Small intestine (tissue), 7 donors: ENCODE results near the gene COL6A1. TPM values are rescaled to one million over a fixed set of nuclear protein-coding genes. Genes with fewer than 3 reads are reported as not detected.
"Not testable (repeated sequence)": the region's sequence is repeated elsewhere in the genome, so short reads cannot be mapped to it uniquely, and the experiment has no call there.

Experiments
- DNase-seq, 2 donors: peaks; one replicate each; pipeline versions ENCODE4 v3.0.0 to v3.0.0-alpha.2; 2013
- FAIRE-seq: peaks from 2 replicates; lab custom pipeline; 2012; peaks lifted over from hg19 to GRCh38; lab: Jason Lieb, UNC
- H3K27ac ChIP-seq, 3 donors: one replicate each; pipeline ENCODE4 v1.5.1; 2013; ENCODE audit warnings: low read length in 2 of 3, mild to moderate bottlenecking in 2 of 3, control low read depth in 1 of 3, inconsistent platforms in 1 of 3, low read depth in 1 of 3, moderate library complexity in 1 of 3
- H3K27me3 ChIP-seq, 3 donors: one replicate each; pipeline ENCODE4 v1.6.1; 2013; ENCODE audit warnings: low read length in 3 of 3, inconsistent platforms in 1 of 3; ENCODE audit not compliant: control insufficient read depth in 3 of 3, insufficient read depth in 3 of 3
- H3K36me3 ChIP-seq, 3 donors: one replicate each; pipeline ENCODE4 v1.6.1; 2013; ENCODE audit warnings: low read length in 3 of 3, inconsistent platforms in 1 of 3, low read depth in 1 of 3, mild to moderate bottlenecking in 1 of 3, moderate library complexity in 1 of 3; ENCODE audit not compliant: control insufficient read depth in 3 of 3, insufficient read depth in 2 of 3
- H3K4me1 ChIP-seq, 3 donors: one replicate each; pipeline ENCODE4 v1.6.1; 2013; ENCODE audit warnings: low read length in 2 of 3, inconsistent platforms in 1 of 3, low read depth in 1 of 3, mild to moderate bottlenecking in 1 of 3, moderate library complexity in 1 of 3; ENCODE audit not compliant: control insufficient read depth in 3 of 3, insufficient read depth in 2 of 3
- H3K4me3 ChIP-seq, 3 donors: one replicate each; pipeline ENCODE4 v1.5.1; 2013; ENCODE audit warnings: low read length in 3 of 3, control low read depth in 1 of 3, inconsistent platforms in 1 of 3, low read depth in 1 of 3, mild to moderate bottlenecking in 1 of 3, moderate library complexity in 1 of 3
- H3K9me3 ChIP-seq, 2 donors: one replicate each; pipeline ENCODE4 v1.6.1; 2013; ENCODE audit warnings: low read depth in 1 of 2, low read length in 1 of 2; ENCODE audit not compliant: control insufficient read depth in 2 of 2, insufficient read depth in 1 of 2
- WGBS, 3 donors: extraction: QIAGEN DNeasy Blood & Tissue Kit; methylation state at CpG; one replicate each; pipeline ENCODE4 v1.1.7; 2013; 5-methylcytosine and 5-hydroxymethylcytosine counted together
- polyA plus RNA-seq, 4 donors: library from polyadenylated mRNA; stranded (reverse) in 3 of 4; unstranded in 1 of 4; fragments of 200-250 nt in 3 of 4; fragments of 120-200 nt in 1 of 4; gene quantifications; one replicate each; pipeline versions ENCODE4 v1.2.1 to v1.2.3, GENCODE V29; 2013
- donor health status: healthy with polysubstance abuse.
- donor health status: control.
- donor health status: control.
- donor health status: Bipolar disorder and iron deficiency.
- donor health status: healthy.

COL6A1 gene
- polyA plus RNA-seq, 4 donors, result 6.0 to 475 (median 47.7) TPM

DNA sequence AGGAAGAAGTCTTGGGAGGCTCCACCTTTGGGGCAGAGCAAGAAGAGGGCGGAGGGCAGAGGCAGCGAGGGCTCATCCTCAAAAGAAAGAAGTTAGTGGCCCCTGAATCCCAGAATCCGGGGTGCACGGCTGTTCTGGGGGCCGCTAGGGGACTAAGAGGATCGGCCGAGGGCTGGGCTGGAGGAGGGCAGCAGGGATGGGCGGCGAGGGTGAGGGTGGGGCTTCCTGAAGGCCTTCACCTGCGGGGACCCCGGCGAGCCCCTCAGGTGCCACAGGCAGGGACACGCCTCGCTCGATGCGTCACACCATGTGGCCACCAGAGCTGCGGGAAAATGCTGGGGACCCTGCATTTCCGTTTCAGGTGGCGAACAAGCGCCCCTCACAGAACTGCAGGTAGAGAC, 23.9 kb downstream of the COL6A1 start:
- Histone ChIP-seq H3K9me3 (peaks cover 0 to 10% of the 10 kb centered on the region in 2 donors), H3K27ac (no peak overlapping the region), H3K4me3 (no peak overlapping the region), H3K4me1 (no peaks in the 10 kb centered on the region), H3K27me3 (no peaks in the 10 kb centered on the region), H3K36me3 (peaks cover 0 to 38% (median 0%) of the 10 kb centered on the region in 3 donors)
- no peak for DNase-seq
- FAIRE-seq, result no peak
- 92 to 94% (median 93%) methylated on average over 19 to 20 of the region's 20 CpGs for WGBS, 3 donors

DNA sequence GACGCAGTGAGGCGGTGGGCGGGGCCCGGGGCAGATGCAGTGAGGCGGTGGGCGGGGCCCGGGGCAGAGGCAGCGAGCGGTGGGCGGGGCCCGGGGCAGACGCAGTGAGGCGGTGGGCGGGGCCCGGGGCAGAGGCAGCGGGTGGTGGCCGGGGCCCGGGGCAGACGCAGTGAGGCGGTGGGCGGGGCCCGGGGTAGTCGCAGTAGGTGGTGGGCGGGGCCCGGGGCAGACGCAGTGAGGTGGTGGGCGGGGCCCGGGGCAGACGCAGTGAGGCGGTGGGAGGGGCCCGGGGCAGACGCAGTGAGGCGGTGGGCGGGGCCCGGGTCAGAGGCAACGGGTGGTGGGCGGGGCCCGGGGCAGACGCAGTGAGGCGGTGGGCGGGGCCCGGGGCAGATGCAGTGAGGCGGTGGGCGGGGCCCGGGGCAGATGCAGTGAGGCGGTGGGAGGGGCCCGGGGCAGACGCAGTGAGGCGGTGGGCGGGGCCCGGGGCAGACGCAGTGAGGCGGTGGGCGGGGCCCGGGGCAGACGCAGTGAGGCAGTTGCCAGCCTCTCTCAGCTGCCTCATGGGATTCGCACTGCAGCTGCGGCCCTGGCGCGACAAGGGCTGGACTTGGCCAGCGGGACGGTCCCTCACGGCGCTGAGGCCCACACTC, 24.4 kb downstream of the COL6A1 start:
- DNase-seq, H3K4me3 ChIP-seq, H3K27me3 ChIP-seq, H3K4me1 ChIP-seq, H3K27ac ChIP-seq, FAIRE-seq: not testable (repeated sequence)
- H3K9me3 ChIP-seq, result peaks cover 0 to 10% of the 10 kb centered on the region in 2 donors
- 90 to 92% (median 91%) methylated on average over 19 to 62 of the region's 64 CpGs for WGBS, 3 donors
- H3K36me3 ChIP-seq, result peaks cover 0 to 33% (median 0%) of the 10 kb centered on the region in 3 donors

DNA sequence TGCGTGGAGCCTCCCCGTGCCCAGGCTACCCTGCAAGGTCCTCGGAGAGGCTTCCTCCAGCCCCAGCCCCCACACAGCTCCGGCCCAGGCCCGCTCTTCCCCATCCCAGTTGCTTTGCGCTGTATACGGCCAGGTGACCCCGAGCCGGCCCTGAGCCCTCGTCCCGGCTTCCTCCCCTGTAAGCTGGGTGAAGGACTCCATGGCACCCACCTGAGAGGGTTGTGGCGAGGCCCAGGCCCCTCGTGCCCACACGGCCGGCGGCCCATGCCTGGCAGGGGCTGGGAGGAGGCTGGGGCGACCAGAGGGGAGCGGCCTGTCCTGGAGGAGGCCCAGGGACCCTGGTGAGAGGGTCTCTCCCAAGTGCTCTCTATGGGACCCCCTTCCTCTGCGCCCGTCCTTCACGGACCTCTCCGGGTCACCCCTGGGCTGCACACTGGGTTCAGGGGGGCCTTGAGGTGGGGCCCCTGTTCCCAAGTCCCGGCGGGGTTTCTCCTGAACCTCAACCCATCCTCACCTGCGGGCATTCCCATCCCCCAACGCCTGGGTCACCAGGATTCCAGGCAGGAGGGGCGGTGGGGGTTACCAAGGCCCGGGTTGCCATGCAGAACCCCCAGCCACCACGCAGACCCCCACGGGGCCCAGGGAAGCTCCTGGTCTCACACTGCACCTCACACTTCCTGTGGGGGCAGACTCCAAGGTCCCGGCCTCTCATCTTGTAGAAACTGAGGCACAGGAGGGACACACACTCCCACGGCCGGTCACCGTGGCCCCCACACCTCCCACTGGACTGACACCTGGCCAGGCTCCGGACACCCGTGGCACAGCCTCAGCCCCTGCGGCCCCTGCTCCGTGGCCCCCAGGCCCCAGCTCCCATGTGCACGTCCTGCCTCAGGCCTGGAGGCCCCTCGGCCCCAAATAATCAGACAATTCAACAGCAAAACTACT, 25.2 kb downstream of the COL6A1 start:
- DNase-seq (no peak), FAIRE-seq (no peak)
- Histone ChIP-seq H3K4me1 (no peaks in the 10 kb centered on the region), H3K36me3 (peaks cover 0 to 25% (median 0%) of the 10 kb centered on the region in 3 donors), H3K9me3 (peaks cover 0 to 10% of the 10 kb centered on the region in 2 donors), H3K27me3 (no peaks in the 10 kb centered on the region), H3K27ac (no peak overlapping the region), H3K4me3 (no peak overlapping the region)
- 93% methylated on average over 34 to 40 of the region's 40 CpGs for WGBS, 3 donors

DNA sequence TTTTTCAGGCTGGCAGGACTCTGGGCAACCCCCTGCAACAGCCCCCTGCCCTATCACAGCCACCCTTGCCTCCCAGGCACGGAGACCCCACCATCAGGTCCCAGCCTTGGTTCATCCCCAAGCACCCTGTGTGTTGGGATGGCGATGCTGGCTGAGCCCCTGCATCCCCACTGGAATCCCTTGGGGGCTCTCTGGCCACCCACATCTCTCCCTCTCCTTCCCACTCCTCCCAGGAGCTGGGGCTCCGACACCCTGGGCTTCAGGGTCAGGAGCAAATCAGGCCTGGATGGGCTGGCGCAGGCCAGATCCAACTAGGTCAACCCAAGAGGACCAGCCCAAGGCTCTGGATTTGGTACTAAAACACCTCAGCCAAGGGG, 25.9 kb downstream of the COL6A1 start:
- no peak overlapping the region for H3K4me3 ChIP-seq
- DNase-seq (no peak), FAIRE-seq (no peak)
- peaks cover 0 to 19% (median 0%) of the 10 kb centered on the region in 3 donors for H3K36me3 ChIP-seq
- peaks cover 0 to 10% of the 10 kb centered on the region in 2 donors for H3K9me3 ChIP-seq
- H3K27me3 ChIP-seq, result no peaks in the 10 kb centered on the region
- 54 to 75% (median 72%) methylated on average over 4 of the region's 4 CpGs for WGBS, 3 donors
- H3K27ac ChIP-seq, result no peak overlapping the region
- H3K4me1 ChIP-seq, result no peaks in the 10 kb centered on the region

DNA sequence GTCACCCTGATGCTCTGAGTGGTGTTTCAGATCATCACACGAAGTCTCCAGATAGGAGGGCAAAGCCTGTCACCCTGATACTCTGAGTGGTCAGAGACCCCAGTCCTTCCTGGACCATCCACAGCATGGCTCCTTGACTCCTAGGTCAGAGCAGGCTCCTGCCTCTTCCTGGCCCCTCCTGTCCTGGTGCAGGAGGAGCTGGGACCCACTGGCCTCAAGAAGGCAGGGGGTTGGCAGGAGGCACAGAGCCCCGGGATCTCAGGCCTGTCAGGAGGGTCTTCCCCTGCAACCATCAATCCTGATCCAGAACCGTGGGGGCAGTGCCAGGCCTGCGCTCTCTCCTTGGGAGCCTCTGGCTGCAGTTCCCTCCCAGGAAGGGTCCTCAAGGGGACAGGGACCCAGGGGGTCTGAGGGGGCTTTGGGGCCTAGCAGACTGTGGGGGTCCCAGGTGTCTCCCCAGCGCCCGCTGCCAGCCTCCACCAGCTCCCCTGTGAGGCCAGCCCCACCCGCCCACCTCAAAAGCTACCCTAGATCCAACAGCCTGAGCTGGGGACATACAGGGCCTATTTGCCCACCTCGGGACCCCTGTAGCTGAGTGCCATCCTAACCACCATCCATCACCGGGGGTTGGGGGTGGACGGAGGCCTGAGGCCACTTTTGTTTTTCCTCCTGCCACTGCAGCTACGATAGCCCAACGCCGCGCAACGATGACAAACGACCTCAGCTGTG, 27.5 kb downstream of the COL6A1 start:
- DNase-seq, result no peak

DNA sequence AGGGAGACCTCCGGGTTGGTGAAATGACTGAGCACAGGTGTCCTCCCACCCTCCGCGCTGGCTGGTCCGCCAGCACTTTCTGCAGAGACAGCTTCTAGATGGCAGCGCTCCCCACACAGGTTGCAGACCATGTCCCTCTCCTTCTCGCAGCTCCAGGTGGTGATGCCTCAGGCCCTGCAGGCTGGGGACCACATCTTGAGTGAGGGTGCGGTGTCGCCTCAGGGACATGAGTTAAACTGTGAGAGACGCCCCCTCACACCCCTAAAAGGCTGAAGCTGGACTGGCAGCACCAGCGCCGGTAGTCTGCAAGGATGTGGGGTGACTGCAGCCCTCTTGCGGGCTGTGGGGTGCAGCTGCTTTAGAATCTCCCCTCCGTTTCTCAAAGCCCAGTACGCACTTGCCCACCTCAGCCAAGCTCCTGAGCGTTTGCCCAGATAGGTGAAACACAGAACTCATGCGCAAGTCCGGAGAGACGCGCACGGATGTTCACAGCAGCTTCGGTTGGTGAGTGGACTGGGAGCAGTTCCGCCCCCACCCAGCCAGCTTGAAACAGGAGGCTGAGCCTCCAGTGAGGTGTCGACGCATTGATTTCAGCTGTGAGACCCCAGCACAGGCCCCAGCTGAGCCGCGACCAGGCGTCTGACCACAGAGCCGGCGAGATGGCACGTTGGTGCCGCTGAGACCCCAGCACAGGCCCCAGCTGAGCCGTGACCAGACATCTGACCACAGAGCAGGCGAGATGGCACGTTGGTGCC, 28.6 kb downstream of the COL6A1 start:
- DNase-seq, result no peak
- WGBS, 3 donors, result 88 to 89% (median 89%) methylated on average over 31 to 34 of the region's 34 CpGs
- no peaks in the 10 kb centered on the region for H3K36me3 ChIP-seq
- no peak for FAIRE-seq
- no peaks in the 10 kb centered on the region for H3K4me1 ChIP-seq
- no peaks in the 10 kb centered on the region for H3K27me3 ChIP-seq
- no peak overlapping the region for H3K4me3 ChIP-seq
- H3K27ac ChIP-seq, result no peak overlapping the region
- peaks cover 0 to 10% of the 10 kb centered on the region in 2 donors for H3K9me3 ChIP-seq

More for the DNA sequence above, 27.5 kb downstream of the COL6A1 start:
- no peaks in the 10 kb centered on the region for H3K27me3 ChIP-seq
- FAIRE-seq, result no peak
- no peak overlapping the region for H3K27ac ChIP-seq
- H3K4me1 ChIP-seq, result no peaks in the 10 kb centered on the region
- peaks cover 0 to 10% of the 10 kb centered on the region in 2 donors for H3K9me3 ChIP-seq
- H3K4me3 ChIP-seq, result no peak overlapping the region
- peaks cover 0 to 5% (median 0%) of the 10 kb centered on the region in 3 donors for H3K36me3 ChIP-seq
- 70 to 84% (median 76%) methylated on average over 16 of the region's 16 CpGs for WGBS, 3 donors

DNA sequence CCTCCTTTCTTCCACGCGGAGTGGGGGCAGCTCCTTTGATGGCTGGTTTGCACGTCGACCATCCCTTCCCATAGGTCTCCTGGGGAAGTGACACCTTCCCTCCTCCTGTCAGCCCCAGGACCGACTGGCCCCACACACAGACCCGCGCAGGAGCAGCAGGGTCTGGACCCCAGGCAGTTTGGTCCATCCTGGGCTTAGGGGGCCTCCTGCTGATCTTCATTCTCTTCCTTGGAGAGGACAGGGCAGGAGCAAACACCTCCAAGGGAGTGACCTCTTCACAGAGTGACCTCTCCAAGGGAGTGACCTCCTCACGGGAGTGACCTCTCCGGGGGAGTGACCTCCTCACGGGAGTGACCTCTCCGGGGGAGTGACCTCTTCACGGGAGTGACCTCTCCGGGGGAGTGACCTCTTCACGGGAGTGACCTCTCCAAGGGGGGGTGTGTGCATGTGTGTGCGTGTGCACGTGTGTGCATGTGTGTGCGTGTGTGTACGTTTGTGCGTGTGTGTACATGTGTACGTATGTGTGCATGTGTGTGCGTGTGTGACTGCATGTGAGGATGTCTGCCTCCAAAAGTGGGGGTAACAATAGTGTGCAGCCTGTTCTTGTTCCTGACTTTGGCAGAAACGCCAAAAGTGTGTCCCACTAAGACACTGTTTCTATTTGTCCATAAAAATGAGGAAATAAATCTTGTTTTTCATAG, 29.8 kb downstream of the COL6A1 start:
- WGBS, 3 donors, result 75 to 80% (median 76%) methylated on average over 22 of the region's 22 CpGs
- H3K27me3 ChIP-seq, result no peaks in the 10 kb centered on the region
- peaks cover 0 to 10% of the 10 kb centered on the region in 2 donors for H3K9me3 ChIP-seq
- DNase-seq, result no peak
- no peaks in the 10 kb centered on the region for H3K4me1 ChIP-seq
- no peaks in the 10 kb centered on the region for H3K36me3 ChIP-seq
- no peak for FAIRE-seq
- no peak overlapping the region for H3K27ac ChIP-seq
- no peak overlapping the region for H3K4me3 ChIP-seq
